Measurements from ENCODE around the gene ILRUN.
"Not testable (repeated sequence)": the region's sequence is repeated elsewhere in the genome, so short reads cannot be mapped to it uniquely, and the experiment has no call there.

Gene ILRUN

GRCh38 chr6:34696739-34697543, at the start of gene ILRUN:
Gene ILRUN (minus strand): TSS chr6:34696767. CDS start chr6:34696603, 164 bp downstream.
- in situ Hi-C loops (cut with HindIII; ENCODE audit: low sequenced_read_pairs), result no loop called here

GRCh38 chr6:34745277-34746103, 48.9 kb upstream of the ILRUN start:
- in situ Hi-C loops (cut with HindIII; ENCODE audit: low sequenced_read_pairs), result no loop called here

- in situ Hi-C loops (cut with HindIII; ENCODE audit: low sequenced_read_pairs), result not testable (repeated sequence)
Observed at GRCh38 chr6:34744294-34744647, 47.7 kb upstream of the ILRUN start.

GRCh38 chr6:34743625-34744293, 47.2 kb upstream of the ILRUN start:
- in situ Hi-C loops (cut with HindIII; ENCODE audit: low sequenced_read_pairs), result no loop called here

GRCh38 chr6:34742094-34742493, 45.5 kb upstream of the ILRUN start:
- in situ Hi-C loops (cut with HindIII; ENCODE audit: low sequenced_read_pairs), result no loop called here

GRCh38 chr6:34736823-34737222, 40.3 kb upstream of the ILRUN start:
- in situ Hi-C loops (cut with HindIII; ENCODE audit: low sequenced_read_pairs), result no loop called here

- in situ Hi-C loops (cut with HindIII; ENCODE audit: low sequenced_read_pairs), result no loop called here
Observed at GRCh38 chr6:34731393-34732060, 35.0 kb upstream of the ILRUN start.

GRCh38 chr6:34729631-34730470, 33.3 kb upstream of the ILRUN start:
- in situ Hi-C loops (cut with HindIII; ENCODE audit: low sequenced_read_pairs), result no loop called here

- in situ Hi-C loops (cut with HindIII; ENCODE audit: low sequenced_read_pairs), result no loop called here
Observed at GRCh38 chr6:34726055-34726454, 29.5 kb upstream of the ILRUN start.

- in situ Hi-C loops (cut with HindIII; ENCODE audit: low sequenced_read_pairs), result no loop called here
Observed at GRCh38 chr6:34723203-34723602, 26.6 kb upstream of the ILRUN start.

GRCh38 chr6:34722451-34722850, 25.9 kb upstream of the ILRUN start:
- in situ Hi-C loops (cut with HindIII; ENCODE audit: low sequenced_read_pairs), result no loop called here

- in situ Hi-C loops (cut with HindIII; ENCODE audit: low sequenced_read_pairs), result not testable (repeated sequence)
Observed at GRCh38 chr6:34720160-34720559, 23.6 kb upstream of the ILRUN start.

- in situ Hi-C loops (cut with HindIII; ENCODE audit: low sequenced_read_pairs), result not testable (repeated sequence)
Observed at GRCh38 chr6:34719646-34720045, 23.1 kb upstream of the ILRUN start.

GRCh38 chr6:34718976-34719375, 22.4 kb upstream of the ILRUN start:
- in situ Hi-C loops (cut with HindIII; ENCODE audit: low sequenced_read_pairs), result no loop called here

- in situ Hi-C loops (cut with HindIII; ENCODE audit: low sequenced_read_pairs), result no loop called here
Observed at GRCh38 chr6:34717466-34717865, 20.9 kb upstream of the ILRUN start.

GRCh38 chr6:34714663-34715062, 18.1 kb upstream of the ILRUN start:
- in situ Hi-C loops (cut with HindIII; ENCODE audit: low sequenced_read_pairs), result no loop called here

GRCh38 chr6:34712881-34713280, 16.3 kb upstream of the ILRUN start:
- in situ Hi-C loops (cut with HindIII; ENCODE audit: low sequenced_read_pairs), result not testable (repeated sequence)

- in situ Hi-C loops (cut with HindIII; ENCODE audit: low sequenced_read_pairs), result no loop called here
Observed at GRCh38 chr6:34709386-34709785, 12.8 kb upstream of the ILRUN start.

GRCh38 chr6:34705241-34705640, 8.7 kb upstream of the ILRUN start:
- in situ Hi-C loops (cut with HindIII; ENCODE audit: low sequenced_read_pairs), result no loop called here

GRCh38 chr6:34701199-34701598, 4.6 kb upstream of the ILRUN start:
- in situ Hi-C loops (cut with HindIII; ENCODE audit: low sequenced_read_pairs), result no loop called here
